Psoas muscle (tissue), 8 donors: Measurements from ENCODE around the gene FAM193A. TPM values are rescaled to one million over a fixed set of nuclear protein-coding genes. Genes with fewer than 3 reads are reported as not detected.
"Not testable (repeated sequence)": the region's sequence is repeated elsewhere in the genome, so short reads cannot be mapped to it uniquely, and the experiment has no call there.

Source experiments
- ATAC-seq, 4 donors: fragments of 200-7000 bp; cut with Tn5 transposase; one replicate each; pipeline ENCODE4 v1.9.1; 2020; ENCODE audit warnings: moderate library complexity in 3 of 4, mild to moderate bottlenecking in 2 of 4
- DNase-seq, 2 donors: peaks; one replicate each; pipeline ENCODE4 v3.0.0-alpha.2; 2020
- H3K27ac ChIP-seq: fragments of 200-600 bp; one replicate; pipeline ENCODE4 v1.8.0; 2022
- H3K27me3 ChIP-seq, 3 donors: fragments of 200-600 bp in 1 of 3; one replicate each; pipeline versions ENCODE4 v1.6.1 to v1.8.0; 2013 to 2022; ENCODE audit warnings: low read length in 2 of 3, mild to moderate bottlenecking in 2 of 3, moderate library complexity in 1 of 3; ENCODE audit not compliant: insufficient read depth in 3 of 3
- H3K36me3 ChIP-seq, 2 donors: fragments of 200-600 bp in 1 of 2; one replicate each; pipeline versions ENCODE4 v1.6.1 to v1.8.0; 2013 to 2022; ENCODE audit warnings: low read depth in 1 of 2, mild to moderate bottlenecking in 1 of 2, moderate library complexity in 1 of 2; ENCODE audit not compliant: insufficient read depth in 1 of 2
- H3K4me1 ChIP-seq: fragments of 200-600 bp; one replicate; pipeline ENCODE4 v1.8.0; 2022
- H3K4me3 ChIP-seq: fragments of 200-600 bp; one replicate; pipeline ENCODE4 v1.8.0; 2022; ENCODE audit warnings: mild to moderate bottlenecking
- H3K9me3 ChIP-seq: fragments of 200-600 bp; one replicate; pipeline ENCODE4 v1.8.0; 2022
- WGBS, 3 donors: extraction: QIAGEN DNeasy Blood & Tissue Kit; methylation state at CpG; one replicate each; pipeline versions ENCODE4 v1.1.6 to v1.1.7; 2013; 5-methylcytosine and 5-hydroxymethylcytosine counted together
- intact Hi-C, 2 donors: fragments of 100-400 bp; cut with DNase I; formaldehyde crosslinking; loops; one replicate each; pipeline versions ENCODE4 v1.11.0 to v1.14.2; 2022
- polyA plus RNA-seq, 3 donors: library from polyadenylated mRNA; stranded (reverse); fragments of 200-250 nt; gene quantifications; one replicate each; pipeline ENCODE4 v1.2.3, GENCODE V29; 2013
- total RNA-seq, 4 donors: library from RNA; stranded (reverse); fragmentation: NEBNext Ultra II Directional in 2 of 4; extraction: Animal tissue kit (Norgen Biotek cat#: 25700) in 2 of 4; gene quantifications; one replicate each; pipeline versions ENCODE4 v1.2.1 to v1.2.4, GENCODE V29; 2021 to 2023
- TF ChIP-seq, protein P1 (sequence below): fragments of 200-600 bp; IDR thresholded peaks from one replicate; pipeline ENCODE4 v1.8.0; 2022; ENCODE audit warnings: antibody characterized with exemption
- donor health status: healthy with polysubstance abuse.
- donor health status: DM: no; HTN: no; CAD: no; lungs with moderate emphysema.
- donor health status: Bipolar disorder and iron deficiency.
- donor health status: healthy.
- donor health status: DM: yes; HTN: yes; CAD: no.
- donor health status: DM: no; HTN: no; CAD: no.
- donor health status: DM: no; HTN: no; CAD: no.
- donor health status: DM: yes; HTN: yes; CAD: no.

The FAM193A gene
- total and polyA plus RNA-seq, 7 donors = 7.5 to 20.0 (median 14.6) TPM

GRCh38 chr4:2733001-2733843, 196.8 kb downstream of the FAM193A start:
- DNase-seq (no peak), ATAC-seq (peak in 1 of 4 donors; percentile 19)
- H3K36me3 ChIP-seq = peaks cover 4 to 44% of the 10 kb centered on the region in 2 donors
- WGBS, 3 donors = 87 to 93% (median 88%) methylated on average over 18 to 21 of the region's 21 CpGs
- intact Hi-C loops = loop anchor here in 1 of 2 donors (1.0 kb wide), 1 partner anchor 27 kb away; no protein-coding TSS in a partner anchor
- TF ChIP-seq, protein P1, sequence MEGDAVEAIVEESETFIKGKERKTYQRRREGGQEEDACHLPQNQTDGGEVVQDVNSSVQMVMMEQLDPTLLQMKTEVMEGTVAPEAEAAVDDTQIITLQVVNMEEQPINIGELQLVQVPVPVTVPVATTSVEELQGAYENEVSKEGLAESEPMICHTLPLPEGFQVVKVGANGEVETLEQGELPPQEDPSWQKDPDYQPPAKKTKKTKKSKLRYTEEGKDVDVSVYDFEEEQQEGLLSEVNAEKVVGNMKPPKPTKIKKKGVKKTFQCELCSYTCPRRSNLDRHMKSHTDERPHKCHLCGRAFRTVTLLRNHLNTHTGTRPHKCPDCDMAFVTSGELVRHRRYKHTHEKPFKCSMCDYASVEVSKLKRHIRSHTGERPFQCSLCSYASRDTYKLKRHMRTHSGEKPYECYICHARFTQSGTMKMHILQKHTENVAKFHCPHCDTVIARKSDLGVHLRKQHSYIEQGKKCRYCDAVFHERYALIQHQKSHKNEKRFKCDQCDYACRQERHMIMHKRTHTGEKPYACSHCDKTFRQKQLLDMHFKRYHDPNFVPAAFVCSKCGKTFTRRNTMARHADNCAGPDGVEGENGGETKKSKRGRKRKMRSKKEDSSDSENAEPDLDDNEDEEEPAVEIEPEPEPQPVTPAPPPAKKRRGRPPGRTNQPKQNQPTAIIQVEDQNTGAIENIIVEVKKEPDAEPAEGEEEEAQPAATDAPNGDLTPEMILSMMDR = no peak
- no peaks in the 10 kb centered on the region for H3K27me3 ChIP-seq
- H3K27ac ChIP-seq = no peak overlapping the region
- no peak overlapping the region for H3K4me3 ChIP-seq
- peaks cover 7% of the 10 kb centered on the region for H3K9me3 ChIP-seq
- peaks cover 4% of the 10 kb centered on the region for H3K4me1 ChIP-seq

- H3K27me3 ChIP-seq = no peaks in the 10 kb centered on the region
- peaks cover 7% of the 10 kb centered on the region for H3K9me3 ChIP-seq
- intact Hi-C loops = loop anchor here in 1 of 2 donors (1.0 kb wide), 1 partner anchor 28 kb away; no protein-coding TSS in a partner anchor
- no peaks in the 10 kb centered on the region for H3K4me1 ChIP-seq
- peak in 1 of 4 donors; percentile 2 for ATAC-seq
- TF ChIP-seq, protein P1 = no peak
- DNase-seq = no peak
- peaks cover 4 to 41% of the 10 kb centered on the region in 2 donors for H3K36me3 ChIP-seq
- 81 to 100% (median 95%) methylated on average over 2 of the region's 2 CpGs for WGBS, 3 donors
- no peak overlapping the region for H3K27ac ChIP-seq
- no peak overlapping the region for H3K4me3 ChIP-seq
These were observed 197.6 kb downstream of the FAM193A start for GRCh38 chr4:2733844-2734574.

GRCh38 chr4:2734612-2735011, 198.2 kb downstream of the FAM193A start:
- Histone ChIP-seq H3K27ac (no peak overlapping the region), H3K4me1 (no peaks in the 10 kb centered on the region), H3K4me3 (no peak overlapping the region), H3K9me3 (peaks cover 7% of the 10 kb centered on the region), H3K36me3 (peaks cover 4 to 35% of the 10 kb centered on the region in 2 donors), H3K27me3 (no peaks in the 10 kb centered on the region)
- intact Hi-C loops = no loop called here
- ATAC-seq (no peak), DNase-seq (no peak)
- 89 to 100% (median 95%) methylated on average over 1 of the region's 1 CpG for WGBS, 3 donors
- TF ChIP-seq, protein P1 = no peak

GRCh38 chr4:2735869-2736268, 199.4 kb downstream of the FAM193A start:
- TF ChIP-seq, protein P1 = no peak
- ATAC-seq (no peak), DNase-seq (no peak)
- Histone ChIP-seq H3K36me3 (peaks cover 4 to 35% of the 10 kb centered on the region in 2 donors), H3K4me3 (no peak overlapping the region), H3K9me3 (peaks cover 7% of the 10 kb centered on the region), H3K27ac (no peak overlapping the region), H3K4me1 (no peaks in the 10 kb centered on the region), H3K27me3 (no peaks in the 10 kb centered on the region)
- intact Hi-C loops = no loop called here

GRCh38 chr4:2738296-2738695, 201.8 kb downstream of the FAM193A start:
- DNase-seq, intact Hi-C loops, H3K27ac ChIP-seq, H3K9me3 ChIP-seq, H3K4me1 ChIP-seq, H3K27me3 ChIP-seq, ATAC-seq, H3K4me3 ChIP-seq: not testable (repeated sequence)
- 70 to 75% (median 71%) methylated on average over 2 of the region's 2 CpGs for WGBS, 3 donors
- peaks cover 0 to 34% of the 10 kb centered on the region in 2 donors for H3K36me3 ChIP-seq
